Uterus (tissue), 2 donors: Measurements from ENCODE around the gene ACVR1B.

Experiments
- POLR2A ChIP-seq, 2 donors: fragments of 450-650 bp; IDR thresholded peaks; one replicate each; pipeline ENCODE4 v1.6.1; 2016; ENCODE audit warnings: antibody characterized with exemption in 2 of 2, mild to moderate bottlenecking in 1 of 2, moderate library complexity in 1 of 2
- TF ChIP-seq, protein P1 (sequence below), 4 experiments: fragments of 200-600 bp in 2 of 4; fragments of 450-650 bp in 2 of 4; sonication (generic) in 2 of 4; IDR thresholded peaks; one replicate each; pipeline ENCODE4 v1.5.1; 2016 to 2019; ENCODE audit warnings: antibody characterized with exemption in 4 of 4, mild to moderate bottlenecking in 2 of 4, moderate library complexity in 1 of 4

DNA sequence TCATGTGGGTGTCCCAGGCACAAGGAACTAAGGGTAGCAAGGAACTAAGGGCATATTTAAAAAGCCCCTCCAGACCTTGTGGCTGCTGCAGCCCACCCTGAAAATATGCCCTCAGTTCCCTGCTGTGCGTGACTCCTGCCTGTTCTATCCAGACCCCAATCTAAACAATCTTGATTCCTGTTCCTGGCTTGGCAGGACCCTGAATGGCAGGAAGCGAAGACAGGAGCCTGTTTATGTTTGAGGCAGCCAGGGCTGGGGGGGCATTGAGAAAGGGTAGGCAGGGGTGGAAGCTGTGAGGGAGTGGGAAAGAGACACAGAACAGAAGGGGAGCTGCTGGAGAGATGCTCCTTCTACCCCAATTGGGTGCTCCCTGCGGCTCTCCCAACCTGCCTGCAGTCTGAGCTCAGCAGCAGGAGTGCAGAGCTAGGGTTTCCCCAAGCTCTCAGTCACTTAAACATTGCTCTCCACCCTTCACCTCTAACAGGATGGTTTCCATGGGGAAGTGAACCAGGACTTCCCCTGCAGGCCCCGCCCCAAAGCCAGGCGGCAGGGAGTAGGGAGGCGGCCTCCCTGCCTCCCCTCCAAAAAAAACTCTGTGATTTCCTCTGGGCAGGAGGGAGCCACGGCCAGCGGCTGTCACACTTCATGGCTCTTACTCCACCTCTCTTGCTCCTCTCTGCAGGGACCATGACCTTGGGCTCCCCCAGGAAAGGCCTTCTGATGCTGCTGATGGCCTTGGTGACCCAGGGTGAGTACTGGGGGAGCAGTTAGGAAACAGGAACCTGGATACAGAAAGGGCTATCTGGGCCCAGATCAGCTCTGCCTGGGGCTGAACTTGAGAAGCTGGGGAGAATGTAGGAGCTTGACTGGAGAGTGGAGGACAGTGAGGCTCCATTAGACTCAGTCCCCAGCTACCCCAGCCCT is 39.4 kb upstream of the ACVR1B start:
- TF ChIP-seq, protein P1, sequence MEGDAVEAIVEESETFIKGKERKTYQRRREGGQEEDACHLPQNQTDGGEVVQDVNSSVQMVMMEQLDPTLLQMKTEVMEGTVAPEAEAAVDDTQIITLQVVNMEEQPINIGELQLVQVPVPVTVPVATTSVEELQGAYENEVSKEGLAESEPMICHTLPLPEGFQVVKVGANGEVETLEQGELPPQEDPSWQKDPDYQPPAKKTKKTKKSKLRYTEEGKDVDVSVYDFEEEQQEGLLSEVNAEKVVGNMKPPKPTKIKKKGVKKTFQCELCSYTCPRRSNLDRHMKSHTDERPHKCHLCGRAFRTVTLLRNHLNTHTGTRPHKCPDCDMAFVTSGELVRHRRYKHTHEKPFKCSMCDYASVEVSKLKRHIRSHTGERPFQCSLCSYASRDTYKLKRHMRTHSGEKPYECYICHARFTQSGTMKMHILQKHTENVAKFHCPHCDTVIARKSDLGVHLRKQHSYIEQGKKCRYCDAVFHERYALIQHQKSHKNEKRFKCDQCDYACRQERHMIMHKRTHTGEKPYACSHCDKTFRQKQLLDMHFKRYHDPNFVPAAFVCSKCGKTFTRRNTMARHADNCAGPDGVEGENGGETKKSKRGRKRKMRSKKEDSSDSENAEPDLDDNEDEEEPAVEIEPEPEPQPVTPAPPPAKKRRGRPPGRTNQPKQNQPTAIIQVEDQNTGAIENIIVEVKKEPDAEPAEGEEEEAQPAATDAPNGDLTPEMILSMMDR (IDR thresholded peaks at IDR 0.05): no peak
- TF ChIP-seq POLR2A (IDR thresholded peaks at IDR 0.05): no peak
